Measurements from ENCODE around the gene MCRS1. TPM values are rescaled to one million over a fixed set of nuclear protein-coding genes. Genes with fewer than 3 reads are reported as not detected.

Gene MCRS1
- total RNA-seq, 4 donors from 2014 or later, result 20.0 to 81.2 (median 50.4) TPM

DNA sequence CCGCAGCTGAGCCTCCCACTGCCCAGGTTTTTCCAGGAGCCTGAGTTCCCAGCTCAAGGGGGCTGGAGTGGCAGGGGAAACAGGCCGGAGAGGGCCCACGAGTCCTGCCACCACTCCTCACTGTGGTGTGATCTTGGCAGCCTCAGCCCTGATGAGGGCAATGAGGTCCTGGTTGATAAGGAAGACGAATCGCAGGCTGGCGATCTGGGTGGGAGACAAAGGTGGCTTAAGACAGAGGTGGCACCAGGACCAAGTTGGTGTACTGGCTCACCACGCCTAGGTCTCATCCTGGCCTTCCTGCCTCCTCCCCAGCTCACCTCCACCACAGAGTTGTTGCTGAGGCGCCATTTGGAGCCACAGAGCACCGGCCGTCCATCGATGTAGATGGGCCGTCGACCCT, 9.4 kb downstream of the MCRS1 start:
- DNase-seq, result no peak
- Histone ChIP-seq H3K27ac (no peak overlapping the region), H3K9me3 (no peaks in the 10 kb centered on the region), H3K27me3 (no peaks in the 10 kb centered on the region), H3K4me1 (no peaks in the 10 kb centered on the region), H3K4me3 (no peak overlapping the region), H3K36me3 (no peaks in the 10 kb centered on the region)
- intact Hi-C loops (cut with DNase I; ENCODE audit: low total_unique reads), result no loop called here
- TF ChIP-seq POLR2A (IDR thresholded peaks at IDR 0.05), result no peak
- TF ChIP-seq, protein P1, sequence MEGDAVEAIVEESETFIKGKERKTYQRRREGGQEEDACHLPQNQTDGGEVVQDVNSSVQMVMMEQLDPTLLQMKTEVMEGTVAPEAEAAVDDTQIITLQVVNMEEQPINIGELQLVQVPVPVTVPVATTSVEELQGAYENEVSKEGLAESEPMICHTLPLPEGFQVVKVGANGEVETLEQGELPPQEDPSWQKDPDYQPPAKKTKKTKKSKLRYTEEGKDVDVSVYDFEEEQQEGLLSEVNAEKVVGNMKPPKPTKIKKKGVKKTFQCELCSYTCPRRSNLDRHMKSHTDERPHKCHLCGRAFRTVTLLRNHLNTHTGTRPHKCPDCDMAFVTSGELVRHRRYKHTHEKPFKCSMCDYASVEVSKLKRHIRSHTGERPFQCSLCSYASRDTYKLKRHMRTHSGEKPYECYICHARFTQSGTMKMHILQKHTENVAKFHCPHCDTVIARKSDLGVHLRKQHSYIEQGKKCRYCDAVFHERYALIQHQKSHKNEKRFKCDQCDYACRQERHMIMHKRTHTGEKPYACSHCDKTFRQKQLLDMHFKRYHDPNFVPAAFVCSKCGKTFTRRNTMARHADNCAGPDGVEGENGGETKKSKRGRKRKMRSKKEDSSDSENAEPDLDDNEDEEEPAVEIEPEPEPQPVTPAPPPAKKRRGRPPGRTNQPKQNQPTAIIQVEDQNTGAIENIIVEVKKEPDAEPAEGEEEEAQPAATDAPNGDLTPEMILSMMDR (IDR thresholded peaks at IDR 0.05), result no peak

DNA sequence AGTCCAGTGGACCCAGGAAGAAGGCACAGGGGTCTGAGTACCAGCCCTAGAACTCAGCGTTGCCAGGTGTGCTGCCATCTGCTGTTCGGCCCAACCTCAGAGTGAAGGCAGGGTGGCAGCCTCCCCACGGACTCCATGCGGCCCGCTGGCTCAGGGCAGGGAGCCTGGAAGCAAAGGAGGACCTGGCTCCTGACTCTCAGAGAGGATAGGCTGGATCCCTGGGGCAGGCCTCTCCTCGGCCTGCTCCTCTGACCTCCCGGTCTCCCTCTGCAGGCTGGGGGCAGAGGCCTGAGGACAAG, 10.1 kb downstream of the MCRS1 start:
- Histone ChIP-seq H3K27ac (no peak overlapping the region), H3K36me3 (no peaks in the 10 kb centered on the region), H3K9me3 (no peaks in the 10 kb centered on the region), H3K4me3 (no peak overlapping the region), H3K4me1 (no peaks in the 10 kb centered on the region), H3K27me3 (no peaks in the 10 kb centered on the region)
- no peak for DNase-seq
- intact Hi-C loops (cut with DNase I; ENCODE audit: low total_unique reads), result no loop called here
- no peak for TF ChIP-seq POLR2A (IDR thresholded peaks at IDR 0.05)
- TF ChIP-seq, protein P1 (IDR thresholded peaks at IDR 0.05), result no peak

DNA sequence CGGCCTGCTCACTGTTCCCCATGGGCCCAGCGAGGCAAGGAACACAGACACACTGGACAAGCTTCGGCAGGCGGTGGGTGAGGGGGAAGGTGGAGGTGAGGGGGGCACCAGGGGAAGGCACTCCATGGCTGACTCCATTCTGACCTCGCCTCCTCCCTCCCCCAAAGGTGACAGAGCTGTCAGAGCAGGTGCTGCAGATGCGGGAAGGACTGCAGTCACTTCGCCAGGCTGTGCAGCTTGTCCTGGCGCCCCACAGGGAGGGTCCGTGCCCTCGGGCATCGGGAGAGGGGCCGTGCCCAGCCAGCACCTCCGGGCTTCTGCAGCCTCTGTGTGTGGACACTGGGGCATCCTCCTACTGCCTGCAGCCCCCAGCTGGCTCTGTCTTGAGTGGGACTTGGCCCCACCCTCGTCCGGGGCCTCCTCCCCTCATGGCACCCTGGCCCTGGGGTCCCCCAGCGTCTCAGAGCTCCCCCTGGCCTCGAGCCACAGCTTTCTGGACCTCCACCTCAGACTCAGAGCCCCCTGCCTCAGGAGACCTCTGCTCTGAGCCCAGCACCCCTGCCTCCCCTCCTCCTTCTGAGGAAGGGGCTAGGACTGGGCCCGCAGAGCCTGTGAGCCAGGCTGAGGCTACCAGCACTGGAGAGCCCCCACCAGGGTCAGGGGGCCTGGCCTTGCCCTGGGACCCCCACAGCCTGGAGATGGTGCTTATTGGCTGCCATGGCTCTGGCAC, 10.6 kb downstream of the MCRS1 start:
- no peak for TF ChIP-seq POLR2A (IDR thresholded peaks at IDR 0.05)
- TF ChIP-seq, protein P1 (IDR thresholded peaks at IDR 0.05), result no peak
- Histone ChIP-seq H3K36me3 (no peaks in the 10 kb centered on the region), H3K27me3 (no peaks in the 10 kb centered on the region), H3K27ac (no peak overlapping the region), H3K9me3 (no peaks in the 10 kb centered on the region), H3K4me1 (no peaks in the 10 kb centered on the region), H3K4me3 (no peak overlapping the region)
- DNase-seq, result no peak
- intact Hi-C loops (cut with DNase I; ENCODE audit: low total_unique reads), result no loop called here

DNA sequence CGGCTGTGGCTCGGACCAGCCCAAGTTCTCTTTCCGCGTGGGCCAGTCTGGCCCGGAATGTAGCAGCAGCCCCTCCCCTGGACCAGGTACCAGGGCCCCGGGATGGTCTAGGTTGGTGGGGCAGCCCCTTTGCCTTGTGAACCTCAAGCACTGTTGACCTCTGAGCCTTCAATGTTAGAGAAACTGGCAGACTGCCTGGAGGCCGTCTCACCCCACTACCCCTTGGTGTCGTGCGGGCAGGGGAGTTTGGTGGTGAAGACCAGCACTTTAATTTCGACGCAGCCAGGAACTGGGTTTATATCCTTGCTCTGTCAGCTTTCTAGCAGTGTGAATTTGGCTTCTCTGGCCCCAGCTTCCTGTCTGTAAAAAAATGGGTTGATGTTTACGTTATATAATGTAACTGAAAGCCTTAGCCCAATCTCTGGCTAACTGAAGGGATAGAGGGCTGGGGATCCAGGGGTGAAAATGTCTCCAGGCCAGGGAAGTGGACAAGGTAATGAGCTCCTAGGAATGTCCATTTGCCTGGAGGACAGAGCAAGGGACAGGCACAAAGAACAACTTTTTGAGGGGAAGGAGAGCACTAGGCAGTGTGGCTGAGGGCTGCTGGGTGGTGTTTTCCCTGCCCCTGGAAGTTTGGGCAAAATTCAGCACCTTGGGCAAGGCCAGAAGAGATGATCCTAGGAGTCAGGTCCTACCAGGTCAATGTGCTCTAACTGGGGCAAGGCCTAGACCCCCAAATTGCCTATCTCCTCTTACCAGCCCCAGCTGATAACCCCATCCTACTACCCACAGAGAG, 11.4 kb downstream of the MCRS1 start:
- TF ChIP-seq, protein P1 (IDR thresholded peaks at IDR 0.05), result no peak
- no peak for TF ChIP-seq POLR2A (IDR thresholded peaks at IDR 0.05)
- no peaks in the 10 kb centered on the region for H3K36me3 ChIP-seq
- no peak overlapping the region for H3K27ac ChIP-seq
- DNase-seq, result no peak
- H3K4me3 ChIP-seq, result no peak overlapping the region
- H3K4me1 ChIP-seq, result no peaks in the 10 kb centered on the region
- H3K9me3 ChIP-seq, result no peaks in the 10 kb centered on the region
- intact Hi-C loops (cut with DNase I; ENCODE audit: low total_unique reads), result no loop called here
- no peaks in the 10 kb centered on the region for H3K27me3 ChIP-seq

DNA sequence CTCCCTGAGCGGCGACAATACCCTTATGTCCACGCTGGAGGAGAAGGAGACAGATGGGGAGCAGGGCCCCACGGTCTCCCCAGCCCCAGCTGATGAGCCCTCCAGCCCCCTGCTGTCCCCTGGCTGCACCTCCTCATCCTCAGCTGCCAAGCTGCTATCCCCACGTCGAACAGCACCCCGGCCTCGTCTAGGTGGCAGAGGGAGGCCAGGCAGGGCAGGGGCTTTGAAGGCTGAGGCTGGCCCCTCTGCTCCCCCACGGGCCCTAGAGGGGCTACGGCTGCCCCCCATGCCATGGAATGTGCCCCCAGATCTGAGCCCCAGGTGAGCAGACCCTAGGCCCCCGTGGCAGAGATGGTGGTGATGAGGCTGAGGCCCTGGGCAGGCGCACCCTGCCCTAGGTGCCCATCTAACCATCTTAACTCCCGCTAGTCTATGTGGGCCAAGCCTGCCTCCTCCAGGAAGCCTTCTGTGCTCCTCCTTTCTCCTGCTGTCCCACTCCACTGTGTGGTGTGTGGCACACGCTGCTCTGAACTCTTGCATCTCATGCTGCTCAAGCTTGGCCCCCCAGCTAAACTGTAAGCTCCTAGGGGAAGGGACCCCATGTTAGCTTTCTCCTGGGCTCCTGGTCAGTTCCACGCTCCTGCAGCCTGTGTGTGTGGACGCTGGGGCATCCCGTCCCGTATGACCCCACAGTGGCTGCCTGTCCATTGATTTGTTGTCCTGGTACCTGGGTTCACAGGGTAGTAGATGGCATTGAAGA, 12.1 kb downstream of the MCRS1 start:
- Histone ChIP-seq H3K27ac (no peak overlapping the region), H3K4me3 (no peak overlapping the region), H3K27me3 (no peaks in the 10 kb centered on the region), H3K36me3 (no peaks in the 10 kb centered on the region), H3K4me1 (no peaks in the 10 kb centered on the region), H3K9me3 (no peaks in the 10 kb centered on the region)
- intact Hi-C loops (cut with DNase I; ENCODE audit: low total_unique reads), result no loop called here
- DNase-seq, result no peak
- no peak for TF ChIP-seq POLR2A (IDR thresholded peaks at IDR 0.05)
- TF ChIP-seq, protein P1 (IDR thresholded peaks at IDR 0.05), result no peak
